GM19035 (cell line): ENCODE measurements around the gene MCM9.
"Not testable (repeated sequence)": the region's sequence is repeated elsewhere in the genome, so short reads cannot be mapped to it uniquely, and the experiment has no call there.

Experiments used
- ATAC-seq: cut with Tn5 transposase; IDR thresholded peaks from one replicate; pipeline ENCODE4 v1.9.1; 2021; ENCODE audit not compliant: unreplicated experiment

The MCM9 gene

GRCh38 chr6:118772886-118773285 is 162.1 kb downstream of the MCM9 start:
- ATAC-seq = no peak

- no peak for ATAC-seq
Observed at GRCh38 chr6:118771253-118771652, 163.7 kb downstream of the MCM9 start.

- ATAC-seq = no peak
Observed at GRCh38 chr6:118770835-118771234, 164.1 kb downstream of the MCM9 start.

GRCh38 chr6:118770112-118770788 is 164.7 kb downstream of the MCM9 start:
- ATAC-seq = no peak

- no peak for ATAC-seq
Observed at GRCh38 chr6:118768904-118769325, 166.0 kb downstream of the MCM9 start.

GRCh38 chr6:118768441-118768840 is 166.5 kb downstream of the MCM9 start:
- ATAC-seq = no peak

- ATAC-seq = not testable (repeated sequence)
Observed at GRCh38 chr6:118765316-118765715, 169.6 kb downstream of the MCM9 start.

- no peak for ATAC-seq
Observed at GRCh38 chr6:118764766-118765165, 170.2 kb downstream of the MCM9 start.
